IPS-11a (cell line): ENCODE data around the gene SCFD2.
"Not testable (repeated sequence)": the region's sequence is repeated elsewhere in the genome, so short reads cannot be mapped to it uniquely, and the experiment has no call there.

ENCODE experiments used
- H3K4me3 ChIP-seq: one replicate; pipeline ENCODE4 v1.5.1; 2013; ENCODE audit warnings: low read depth, low read length, control low read depth

The SCFD2 gene

DNA sequence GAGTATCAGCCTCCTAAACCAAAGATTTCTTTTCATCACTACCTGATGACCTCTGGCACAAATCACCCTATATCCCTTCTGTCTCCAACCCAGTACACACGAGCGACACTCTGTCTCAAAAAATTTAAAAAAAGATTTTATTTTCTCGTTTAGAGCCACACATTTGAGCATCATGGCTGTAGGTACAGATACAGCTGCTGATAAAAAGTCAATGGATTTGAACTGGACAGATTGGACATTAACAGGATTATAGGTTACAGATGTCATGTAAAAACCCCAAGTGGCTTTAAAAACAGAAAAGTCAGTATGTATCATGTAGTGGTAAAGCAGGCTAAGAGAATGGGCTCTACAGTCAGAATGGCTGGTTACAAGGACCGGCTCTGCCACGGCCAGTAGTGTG is 171.1 kb downstream of the SCFD2 start:
- no peak overlapping the region for H3K4me3 ChIP-seq

- H3K4me3 ChIP-seq, result no peak overlapping the region
Measured at GRCh38 chr4:53193111-53193510, 172.8 kb downstream of the SCFD2 start.

- H3K4me3 ChIP-seq, result no peak overlapping the region
Measured at GRCh38 chr4:53192496-53192895, 173.4 kb downstream of the SCFD2 start.

- no peak overlapping the region for H3K4me3 ChIP-seq
Measured at GRCh38 chr4:53191997-53192396, 173.9 kb downstream of the SCFD2 start.

- no peak overlapping the region for H3K4me3 ChIP-seq
Measured at GRCh38 chr4:53189011-53189410, 176.8 kb downstream of the SCFD2 start.

DNA sequence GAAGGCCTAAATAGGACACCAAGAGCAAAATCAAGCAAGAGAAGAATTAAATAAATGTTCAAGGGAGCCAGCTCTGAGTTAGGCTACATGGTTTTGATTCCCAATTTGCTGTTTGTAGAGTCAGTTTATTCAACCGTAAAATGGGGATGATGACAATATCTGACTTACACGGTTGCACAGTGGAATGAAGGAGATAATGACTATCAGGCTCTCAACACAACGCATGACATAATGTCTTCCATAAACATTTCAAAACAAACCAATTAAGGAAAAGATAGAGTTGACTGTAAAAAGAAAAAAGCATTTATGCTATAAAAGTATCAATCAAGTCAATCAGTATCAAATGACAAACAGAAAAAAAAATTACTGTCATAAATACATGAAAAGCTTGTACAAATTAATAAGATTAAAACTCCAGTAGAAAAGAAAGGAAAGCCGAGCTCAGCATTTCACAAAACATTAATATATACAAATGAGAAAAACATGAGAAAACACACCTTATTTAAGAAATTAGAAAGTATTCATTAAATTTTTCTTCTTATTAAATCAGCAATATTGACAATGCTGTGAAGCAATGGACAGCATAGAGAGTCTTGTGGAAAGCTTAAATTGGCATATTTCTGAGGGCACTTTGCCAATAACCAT is 179.0 kb downstream of the SCFD2 start:
- no peak overlapping the region for H3K4me3 ChIP-seq

DNA sequence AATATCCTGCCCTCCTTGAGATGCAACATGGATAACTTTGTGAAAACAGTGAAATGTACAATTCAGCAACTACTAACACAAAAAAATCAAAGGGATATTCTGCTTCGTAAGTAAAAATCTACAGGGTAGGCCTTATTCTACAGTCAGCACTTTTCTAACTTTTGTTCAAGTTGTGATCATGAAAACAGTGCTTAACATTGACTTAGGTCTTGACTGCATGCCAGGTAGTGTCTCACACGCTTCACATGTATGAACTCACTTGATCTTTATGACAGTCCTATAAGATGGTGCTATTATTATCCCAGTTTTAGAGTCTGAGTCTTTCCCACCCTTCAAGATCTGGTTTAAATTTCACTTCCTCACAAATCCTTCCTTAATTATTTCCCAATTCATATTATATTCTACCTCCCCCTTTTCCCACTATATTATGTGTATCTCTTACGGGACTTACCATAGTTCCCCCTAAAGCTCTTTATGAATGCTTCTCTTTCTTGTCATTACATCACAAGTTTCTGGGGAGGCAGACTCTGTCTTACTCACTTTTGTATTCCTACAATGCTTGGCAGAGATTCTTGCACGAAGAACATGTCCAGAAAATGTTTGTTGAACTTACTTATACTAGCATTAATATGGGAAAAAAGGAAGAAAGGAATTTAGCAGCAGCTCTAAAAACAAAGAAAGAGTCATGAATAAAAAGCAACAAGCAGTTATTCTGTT is 179.8 kb downstream of the SCFD2 start:
- H3K4me3 ChIP-seq, result no peak overlapping the region

- no peak overlapping the region for H3K4me3 ChIP-seq
Measured at GRCh38 chr4:53183754-53184153, 182.1 kb downstream of the SCFD2 start.

DNA sequence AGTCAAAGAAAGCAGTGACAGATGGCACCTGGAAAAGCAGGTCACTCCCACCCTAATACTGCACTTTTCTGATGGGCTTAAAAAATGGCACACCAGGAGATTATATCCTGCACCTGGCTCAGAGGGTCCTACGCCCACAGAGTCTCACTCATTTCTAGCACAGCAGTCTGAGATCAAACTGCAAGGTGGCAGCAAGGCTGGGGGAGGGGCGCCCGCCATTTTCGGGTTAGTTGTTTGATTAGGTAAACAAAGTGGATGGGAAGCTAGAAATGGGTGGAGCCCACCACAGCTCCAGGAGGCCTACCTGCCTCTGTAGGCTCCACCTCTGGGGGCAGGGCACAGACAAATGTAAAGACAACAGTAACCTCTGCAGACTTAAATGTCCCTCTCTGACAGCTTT is 188.1 kb downstream of the SCFD2 start:
- H3K4me3 ChIP-seq, result not testable (repeated sequence)

DNA sequence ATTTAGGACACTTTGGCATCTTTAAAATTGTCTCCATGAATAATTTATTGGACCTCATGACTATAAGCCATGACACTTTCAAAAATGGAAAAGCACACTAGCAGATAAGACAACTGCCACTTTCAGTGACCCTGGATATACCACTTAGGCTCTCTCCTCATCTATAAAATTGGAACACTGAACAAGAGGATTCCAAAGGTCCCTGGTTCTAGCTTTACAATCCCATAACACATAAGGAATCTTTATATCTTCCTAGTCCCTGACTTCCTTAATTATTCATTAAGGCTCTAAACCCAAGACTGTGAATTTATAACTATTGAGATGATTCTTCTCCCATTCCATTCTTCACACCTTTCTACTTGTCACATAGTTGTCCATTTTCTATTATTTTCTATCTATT is 190.2 kb downstream of the SCFD2 start:
- no peak overlapping the region for H3K4me3 ChIP-seq

GRCh38 chr4:53174823-53175222 is 191.0 kb downstream of the SCFD2 start:
- no peak overlapping the region for H3K4me3 ChIP-seq

DNA sequence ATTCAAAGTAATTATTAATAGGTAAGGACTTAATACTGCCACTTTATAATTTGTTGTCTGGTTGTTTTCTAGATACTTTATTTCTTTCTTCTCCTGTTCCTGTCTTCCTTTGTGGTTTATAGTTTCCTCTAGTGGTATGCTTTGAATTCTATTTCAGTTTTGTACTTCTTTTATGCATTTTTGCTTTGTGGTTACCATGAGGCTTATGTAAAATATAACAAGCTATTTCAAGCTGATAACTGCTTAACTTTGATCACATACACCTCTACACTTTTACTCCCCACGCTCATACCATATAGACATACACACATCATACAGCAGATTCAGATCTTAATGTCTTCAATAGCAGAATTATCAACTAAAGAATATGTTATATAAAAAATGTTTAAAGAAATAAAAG is 192.3 kb downstream of the SCFD2 start:
- no peak overlapping the region for H3K4me3 ChIP-seq

DNA sequence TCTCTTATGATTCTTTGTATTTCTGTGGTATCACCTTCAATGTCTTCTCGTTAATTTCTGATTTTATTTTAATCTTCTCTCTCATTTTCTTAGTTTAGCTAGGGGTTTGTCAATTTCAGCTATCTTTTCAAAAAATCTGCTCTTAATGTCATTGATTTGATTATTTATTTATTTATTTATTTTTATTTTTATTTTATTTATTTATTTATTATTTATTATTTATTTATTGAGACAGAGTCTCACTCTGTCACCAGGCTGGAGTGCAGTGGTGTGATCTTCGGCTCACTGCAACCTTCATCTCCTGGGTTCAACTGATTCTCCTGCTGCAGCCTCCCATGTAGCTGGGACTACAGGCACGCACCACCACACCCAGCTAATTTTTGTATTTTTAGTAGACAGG is 194.1 kb downstream of the SCFD2 start:
- no peak overlapping the region for H3K4me3 ChIP-seq

- no peak overlapping the region for H3K4me3 ChIP-seq
Measured at GRCh38 chr4:53169695-53170617, 195.9 kb downstream of the SCFD2 start.

- no peak overlapping the region for H3K4me3 ChIP-seq
Measured at GRCh38 chr4:53168228-53168627, 197.6 kb downstream of the SCFD2 start.

GRCh38 chr4:53162969-53163368 is 202.9 kb downstream of the SCFD2 start:
- H3K4me3 ChIP-seq, result no peak overlapping the region

- H3K4me3 ChIP-seq, result no peak overlapping the region
Measured at GRCh38 chr4:53161787-53162433, 204.0 kb downstream of the SCFD2 start.

DNA sequence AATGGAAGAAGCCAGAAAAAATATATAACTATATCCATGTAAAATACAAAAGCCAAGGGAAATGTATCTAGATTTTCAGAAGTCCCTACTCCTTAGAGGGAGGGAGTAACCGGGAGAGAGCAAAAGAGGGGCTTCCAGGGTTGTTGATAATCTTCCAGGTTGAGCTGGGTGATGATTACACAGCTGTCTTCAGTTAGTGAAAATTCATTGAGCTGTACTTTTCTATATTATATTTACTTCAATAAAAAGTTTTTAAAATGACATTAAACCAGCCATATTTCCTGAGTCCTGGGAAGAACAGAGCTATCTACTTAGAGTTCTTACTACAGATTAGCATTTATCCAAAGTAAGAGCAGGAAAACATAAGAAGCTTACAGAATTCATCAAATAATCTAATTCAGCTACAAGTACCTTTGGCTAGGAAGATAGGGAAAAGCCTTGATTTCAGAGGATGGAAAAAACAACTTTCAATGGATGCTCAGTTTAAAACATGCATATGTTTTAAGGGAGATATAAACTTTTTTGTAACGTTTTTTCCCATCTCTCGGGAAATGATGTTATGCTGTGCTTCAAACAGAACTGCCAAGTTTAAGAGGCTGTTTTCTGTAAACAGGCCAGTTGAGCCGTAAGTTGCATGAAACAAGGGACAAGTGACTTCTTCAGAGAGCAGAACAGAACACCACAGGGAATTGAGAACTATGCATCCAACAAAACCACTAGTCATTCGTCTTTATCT is 204.6 kb downstream of the SCFD2 start:
- no peak overlapping the region for H3K4me3 ChIP-seq

DNA sequence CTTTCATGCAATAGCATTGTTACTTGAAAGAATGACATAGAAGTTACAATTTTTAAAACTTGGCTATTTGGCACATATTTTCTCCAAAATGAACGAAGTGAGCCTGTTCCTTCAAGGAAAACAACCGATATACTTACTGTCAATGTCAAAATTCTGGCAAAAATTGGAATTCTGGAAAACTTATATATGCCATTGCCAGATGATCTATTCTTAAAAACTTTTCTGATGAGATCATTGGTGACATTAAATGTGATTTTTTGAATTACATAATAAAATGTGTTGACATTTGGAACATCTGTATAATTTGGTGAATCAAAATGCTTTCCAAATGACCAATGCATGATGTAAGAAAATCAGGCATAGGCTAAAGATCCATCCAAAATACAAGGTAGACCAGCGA is 209.0 kb downstream of the SCFD2 start:
- H3K4me3 ChIP-seq, result no peak overlapping the region

DNA sequence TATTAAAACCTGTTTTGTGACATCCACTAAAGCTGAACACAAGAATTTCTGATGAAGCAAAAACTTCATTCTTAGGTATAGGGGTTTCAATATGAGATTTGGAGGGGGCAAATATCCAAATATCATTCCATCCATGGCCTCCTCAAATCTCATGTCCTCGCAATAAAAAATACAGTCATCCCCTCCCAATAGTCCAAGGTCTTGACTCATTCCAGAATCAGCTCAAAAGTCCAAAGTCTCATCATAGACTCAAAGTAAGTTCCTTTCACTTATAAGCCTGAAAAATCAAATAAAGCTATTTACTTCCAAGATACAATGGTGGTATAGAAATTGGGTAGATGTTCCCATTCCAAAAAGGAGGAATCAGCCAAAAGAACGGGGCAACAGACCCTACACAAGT is 213.4 kb downstream of the SCFD2 start:
- no peak overlapping the region for H3K4me3 ChIP-seq

GRCh38 chr4:53151489-53151788 is 214.4 kb downstream of the SCFD2 start:
- H3K4me3 ChIP-seq, result no peak overlapping the region
